ENCODE results near the gene TMEM171.

Gene TMEM171

DNA sequence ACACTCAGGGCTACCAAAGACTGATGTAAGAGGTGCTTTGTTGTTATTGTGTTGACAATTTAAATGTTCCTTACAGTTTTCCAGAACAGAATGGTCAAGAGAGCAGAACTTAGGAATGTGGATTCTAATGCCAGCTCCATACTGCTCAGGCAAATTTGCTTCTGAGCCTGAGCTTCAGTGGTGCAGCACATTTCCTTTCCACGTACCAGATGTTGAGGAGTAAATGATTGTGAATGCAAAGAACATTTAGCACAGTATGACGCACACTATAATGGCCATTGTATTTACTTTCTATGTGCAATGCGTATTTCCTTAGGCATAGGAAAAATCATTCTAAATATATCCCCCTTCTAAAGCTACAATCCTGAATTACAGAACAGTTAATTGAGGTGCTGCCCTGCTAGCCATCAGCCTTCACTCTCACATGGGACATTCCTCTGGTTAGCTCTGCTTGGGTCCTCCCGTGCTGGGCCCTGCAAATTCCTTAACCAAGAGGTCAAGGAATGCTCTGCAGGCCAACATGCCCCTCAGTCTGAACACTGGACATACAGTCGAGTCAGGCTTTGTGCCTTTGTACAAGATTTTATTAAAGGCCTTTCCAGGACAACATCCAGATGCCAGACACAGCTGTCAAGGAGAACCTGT is 31.5 kb downstream of the TMEM171 start:
- H3K4me3 ChIP-seq (ENCODE audit: low read depth, low read length): no peak overlapping the region

DNA sequence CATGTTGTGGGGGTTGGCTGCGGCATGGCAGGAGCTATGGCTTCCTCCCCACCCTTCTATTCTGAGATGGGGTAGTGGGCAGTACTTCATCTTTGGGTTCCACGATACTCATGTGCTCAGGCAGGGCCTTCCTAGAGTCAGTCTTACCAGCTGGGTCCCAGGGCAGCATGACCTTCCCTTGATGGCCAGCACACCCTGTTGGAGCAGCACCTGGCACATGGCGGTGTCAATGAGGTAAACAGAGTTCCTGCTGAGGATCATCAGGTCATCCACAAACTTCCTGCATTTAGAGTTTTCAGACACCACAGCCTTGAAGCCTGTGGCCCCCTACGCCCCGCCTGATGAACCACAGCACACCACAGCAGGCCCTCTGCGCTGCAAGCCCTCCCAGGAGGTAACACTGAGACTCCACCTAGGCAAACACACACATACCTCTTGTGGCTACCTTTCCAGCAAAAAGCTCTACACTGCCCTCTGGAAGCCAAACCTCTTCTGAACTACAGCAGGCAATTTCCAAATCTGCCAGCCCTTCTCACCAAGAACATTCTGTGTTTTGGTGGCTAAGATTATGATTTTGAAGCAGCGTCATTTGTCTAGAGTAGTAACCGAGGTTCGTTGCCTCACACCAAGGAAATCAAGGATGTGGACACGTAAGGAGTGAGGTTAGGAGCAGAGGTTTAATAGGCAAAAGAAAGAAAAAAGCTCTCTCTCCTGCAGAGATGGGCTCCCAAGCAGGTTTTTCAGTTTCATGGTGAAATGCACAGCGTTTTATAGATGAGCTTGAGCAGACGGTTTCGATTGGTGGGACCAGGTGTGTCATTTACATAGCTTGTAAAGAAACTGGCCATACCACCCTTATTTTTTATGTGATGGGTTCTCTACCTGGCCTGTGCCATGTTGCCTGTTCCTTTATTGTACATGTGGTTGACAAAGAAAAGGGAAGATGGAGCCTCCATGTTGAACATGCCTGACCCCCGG is 32.3 kb downstream of the TMEM171 start:
- H3K4me3 ChIP-seq (ENCODE audit: low read depth, low read length): no peak overlapping the region

- no peak overlapping the region for H3K4me3 ChIP-seq (ENCODE audit: low read depth, low read length)
Measured at GRCh38 chr5:73153513-73153912, 33.1 kb downstream of the TMEM171 start.

- H3K4me3 ChIP-seq (ENCODE audit: low read depth, low read length): no peak overlapping the region
Measured at GRCh38 chr5:73154208-73155006, 34.0 kb downstream of the TMEM171 start.

DNA sequence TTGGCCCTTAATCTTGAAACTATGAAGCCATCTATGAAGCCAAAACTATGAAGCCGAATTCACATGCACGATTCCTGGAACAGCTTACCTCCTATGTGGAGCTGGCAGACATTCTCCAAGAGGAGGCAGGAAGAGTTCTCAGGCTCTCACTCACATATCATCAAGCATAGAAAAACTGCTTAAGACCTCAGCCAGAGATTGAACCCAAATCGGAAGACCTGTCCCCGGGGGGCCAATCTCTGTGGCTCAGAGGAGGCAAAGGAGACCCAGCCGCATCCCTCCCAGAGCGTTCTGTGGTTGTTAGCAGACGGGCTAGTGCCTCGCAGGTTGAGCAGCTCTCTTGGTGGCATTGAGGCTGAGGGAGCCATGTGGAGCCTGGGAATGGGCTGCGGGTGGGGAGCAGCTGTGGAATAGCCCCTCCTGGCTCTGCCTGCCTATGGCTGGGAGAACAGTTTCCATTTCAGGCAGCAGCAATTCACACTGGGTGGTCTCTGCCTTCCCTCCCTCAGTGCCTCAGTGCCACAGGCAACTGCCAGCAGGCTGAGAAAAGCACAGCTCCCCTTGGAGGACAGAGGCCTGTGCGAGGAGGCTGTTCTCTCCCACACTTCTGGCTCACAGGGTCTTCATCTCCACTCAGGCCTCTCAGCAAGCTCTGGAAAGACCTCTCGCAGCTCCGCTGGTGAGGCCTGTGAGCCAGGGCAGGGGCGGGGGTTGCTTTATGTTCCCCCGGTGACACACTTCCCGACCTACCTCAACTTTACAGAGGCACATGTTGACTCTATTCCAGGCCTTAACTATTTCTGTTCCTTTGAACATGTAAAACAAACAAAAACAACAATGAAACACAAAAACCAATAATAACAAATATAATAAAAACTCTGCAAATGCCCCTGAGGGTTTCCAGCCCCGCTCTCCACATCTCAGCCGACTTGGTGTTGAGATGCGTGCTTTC is 35.2 kb downstream of the TMEM171 start:
- no peak overlapping the region for H3K4me3 ChIP-seq (ENCODE audit: low read depth, low read length)

GRCh38 chr5:73157414-73158303 is 37.3 kb downstream of the TMEM171 start:
- no peak overlapping the region for H3K4me3 ChIP-seq (ENCODE audit: low read depth, low read length)

- H3K4me3 ChIP-seq (ENCODE audit: low read depth, low read length): no peak overlapping the region
Measured at GRCh38 chr5:73158313-73158712, 37.9 kb downstream of the TMEM171 start.

GRCh38 chr5:73160239-73160671 is 39.9 kb downstream of the TMEM171 start:
- no peak overlapping the region for H3K4me3 ChIP-seq (ENCODE audit: low read depth, low read length)

GRCh38 chr5:73170522-73170921 is 50.1 kb downstream of the TMEM171 start:
- no peak overlapping the region for H3K4me3 ChIP-seq (ENCODE audit: low read depth, low read length)

- no peak overlapping the region for H3K4me3 ChIP-seq (ENCODE audit: low read depth, low read length)
Measured at GRCh38 chr5:73171495-73171894, 51.1 kb downstream of the TMEM171 start.

DNA sequence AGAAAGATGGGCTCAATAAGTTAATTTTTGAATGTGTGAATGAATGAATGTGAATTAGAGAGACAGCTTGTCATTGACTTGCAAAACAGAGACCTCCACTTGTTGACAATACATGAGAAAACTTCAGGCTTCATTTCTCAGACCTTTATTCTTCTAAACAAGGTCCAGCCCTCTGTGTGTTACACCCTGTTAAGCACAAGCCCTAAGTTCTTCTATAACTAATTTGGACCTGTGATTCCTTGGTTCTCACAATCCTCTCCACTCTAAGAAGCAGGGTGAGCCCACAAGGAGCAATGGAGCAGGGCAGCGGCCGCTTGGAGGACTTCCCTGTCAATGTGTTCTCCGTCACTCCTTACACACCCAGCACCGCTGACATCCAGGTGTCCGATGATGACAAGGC is 52.6 kb downstream of the TMEM171 start, which contains the start of gene TMEM174:
Gene TMEM174 (plus strand): TSS at position 243 of the 400 bp plus-strand sequence. CDS start 51 bp downstream, at position 294.
- no peak within 1 kb of the TSS for H3K4me3 ChIP-seq (ENCODE audit: low read depth, low read length)

DNA sequence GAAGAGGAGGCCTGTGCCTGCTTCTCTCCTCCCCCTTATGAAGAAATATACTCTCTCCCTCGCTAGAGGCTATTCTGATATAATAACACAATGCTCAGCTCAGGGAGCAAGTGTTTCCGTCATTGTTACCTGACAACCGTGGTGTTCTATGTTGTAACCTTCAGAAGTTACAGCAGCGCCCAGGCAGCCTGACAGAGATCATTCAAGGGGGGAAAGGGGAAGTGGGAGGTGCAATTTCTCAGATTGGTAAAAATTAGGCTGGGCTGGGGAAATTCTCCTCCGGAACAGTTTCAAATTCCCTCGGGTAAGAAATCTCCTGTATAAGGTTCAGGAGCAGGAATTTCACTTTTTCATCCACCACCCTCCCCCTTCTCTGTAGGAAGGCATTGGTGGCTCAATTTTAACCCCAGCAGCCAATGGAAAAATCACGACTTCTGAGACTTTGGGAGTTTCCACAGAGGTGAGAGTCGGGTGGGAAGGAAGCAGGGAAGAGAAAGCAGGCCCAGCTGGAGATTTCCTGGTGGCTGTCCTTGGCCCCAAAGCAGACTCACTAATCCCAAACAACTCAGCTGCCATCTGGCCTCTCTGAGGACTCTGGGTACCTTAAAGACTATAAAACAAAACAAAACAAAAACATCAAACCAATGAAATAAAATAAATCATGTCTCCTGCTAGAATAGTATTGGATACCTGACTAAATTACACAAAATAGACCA is 53.9 kb downstream of the TMEM171 start:
- no peak overlapping the region for H3K4me3 ChIP-seq (ENCODE audit: low read depth, low read length)

GRCh38 chr5:73176250-73176649 is 55.9 kb downstream of the TMEM171 start:
- H3K4me3 ChIP-seq (ENCODE audit: low read depth, low read length): no peak overlapping the region

GRCh38 chr5:73178265-73178664 is 57.9 kb downstream of the TMEM171 start:
- no peak overlapping the region for H3K4me3 ChIP-seq (ENCODE audit: low read depth, low read length)

GRCh38 chr5:73179730-73180129 is 59.4 kb downstream of the TMEM171 start:
- no peak overlapping the region for H3K4me3 ChIP-seq (ENCODE audit: low read depth, low read length)

- H3K4me3 ChIP-seq (ENCODE audit: low read depth, low read length): no peak overlapping the region
Measured at GRCh38 chr5:73180566-73180965, 60.2 kb downstream of the TMEM171 start.
